Erythroblast (primary cell): Measurements from ENCODE around the gene NEB.

Experiments
- GATA1 ChIP-seq: IDR thresholded peaks from 2 replicates; pipeline ENCODE4 v1.6.1; 2011; ENCODE audit warnings: low read depth, mild to moderate bottlenecking, control low read depth, low read length, moderate library complexity
- POLR2A ChIP-seq: IDR thresholded peaks from 2 replicates; pipeline ENCODE4 v1.6.1; 2011; ENCODE audit warnings: mild to moderate bottlenecking, low read length

DNA sequence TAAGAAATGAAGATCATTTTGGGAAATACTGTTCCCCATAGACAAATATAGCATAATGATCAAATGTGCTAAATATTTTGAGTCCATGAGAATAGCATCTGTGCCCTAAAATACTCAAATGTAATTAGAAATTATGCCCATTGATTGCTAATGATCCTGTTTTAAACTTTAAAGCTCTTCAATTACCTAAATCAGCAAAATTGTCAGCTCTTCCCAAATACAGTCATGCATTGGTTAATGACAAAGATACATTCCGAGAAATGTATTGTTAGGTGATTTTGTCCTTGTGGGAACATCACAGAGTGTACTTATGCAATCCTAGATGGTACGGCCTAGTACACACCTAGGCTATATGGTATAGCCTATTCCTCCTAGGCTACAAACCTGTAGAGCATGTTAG, 89.7 kb downstream of the NEB start:
- TF ChIP-seq POLR2A: no peak
- TF ChIP-seq GATA1: no peak
